OCI-LY1 (cell line): ENCODE results near the gene C2CD5.

Experiments used
- EZH2 ChIP-seq: fragments of 200-600 bp; sonication (generic), shearing (Covaris generic); IDR thresholded peaks from 2 replicates; pipeline ENCODE4 v1.8.0; 2017; ENCODE audit warnings: borderline replicate concordance, mixed run types, mild to moderate bottlenecking, antibody characterized with exemption, low read length, moderate library complexity, mixed read lengths
- TF ChIP-seq, protein P1 (sequence below): fragments of 200-600 bp; sonication (generic), shearing (Covaris generic); IDR thresholded peaks from 2 replicates; pipeline ENCODE4 v1.5.1; 2017; ENCODE audit warnings: mild to moderate bottlenecking, antibody characterized with exemption, low read length, moderate library complexity, mixed read lengths

DNA sequence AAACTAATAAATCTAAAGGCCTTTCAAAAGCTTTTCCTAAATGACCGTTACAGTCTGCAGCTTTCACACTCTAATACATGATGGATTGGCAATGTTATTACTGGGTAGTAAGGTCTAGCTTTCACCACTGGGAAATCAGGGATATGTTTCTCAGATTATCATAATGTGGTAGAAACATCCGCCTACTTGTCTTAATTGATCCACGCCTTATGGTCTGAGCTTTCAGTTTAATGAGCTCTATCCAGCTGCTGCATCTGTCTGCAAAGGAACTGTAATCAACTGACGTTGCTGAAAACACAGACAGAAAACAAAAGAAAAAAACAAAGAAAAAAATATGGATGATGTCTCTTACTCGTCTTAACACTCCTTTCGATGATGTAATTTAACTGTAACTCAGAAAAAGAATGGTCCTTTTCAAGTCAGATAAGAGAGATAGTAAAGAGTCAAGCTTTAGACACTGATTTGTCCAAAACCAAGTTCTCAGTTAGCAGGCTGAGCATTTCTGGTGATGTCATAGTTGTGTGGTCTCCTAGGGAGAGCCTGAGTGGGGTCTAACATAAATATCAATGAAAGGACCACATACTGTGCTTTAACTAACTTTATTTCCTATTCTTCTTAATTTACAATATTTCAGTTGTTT lies 85.9 kb downstream of the C2CD5 start:
- TF ChIP-seq, protein P1, sequence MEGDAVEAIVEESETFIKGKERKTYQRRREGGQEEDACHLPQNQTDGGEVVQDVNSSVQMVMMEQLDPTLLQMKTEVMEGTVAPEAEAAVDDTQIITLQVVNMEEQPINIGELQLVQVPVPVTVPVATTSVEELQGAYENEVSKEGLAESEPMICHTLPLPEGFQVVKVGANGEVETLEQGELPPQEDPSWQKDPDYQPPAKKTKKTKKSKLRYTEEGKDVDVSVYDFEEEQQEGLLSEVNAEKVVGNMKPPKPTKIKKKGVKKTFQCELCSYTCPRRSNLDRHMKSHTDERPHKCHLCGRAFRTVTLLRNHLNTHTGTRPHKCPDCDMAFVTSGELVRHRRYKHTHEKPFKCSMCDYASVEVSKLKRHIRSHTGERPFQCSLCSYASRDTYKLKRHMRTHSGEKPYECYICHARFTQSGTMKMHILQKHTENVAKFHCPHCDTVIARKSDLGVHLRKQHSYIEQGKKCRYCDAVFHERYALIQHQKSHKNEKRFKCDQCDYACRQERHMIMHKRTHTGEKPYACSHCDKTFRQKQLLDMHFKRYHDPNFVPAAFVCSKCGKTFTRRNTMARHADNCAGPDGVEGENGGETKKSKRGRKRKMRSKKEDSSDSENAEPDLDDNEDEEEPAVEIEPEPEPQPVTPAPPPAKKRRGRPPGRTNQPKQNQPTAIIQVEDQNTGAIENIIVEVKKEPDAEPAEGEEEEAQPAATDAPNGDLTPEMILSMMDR = no peak
- no peak for TF ChIP-seq EZH2
